CD4-positive, alpha-beta T cell treated with Interleukin-12 subunit alpha and Interleukin-12 subunit beta, for 1 hour (primary cell): ENCODE data around the gene BAIAP2L1.
"Not testable (repeated sequence)": the region's sequence is repeated elsewhere in the genome, so short reads cannot be mapped to it uniquely, and the experiment has no call there.

Source experiments
- DNase-seq: peaks from one replicate; pipeline ENCODE4 v3.0.0-alpha.2; 2020

The BAIAP2L1 gene

GRCh38 chr7:98398567-98399372, 2.1 kb downstream of the BAIAP2L1 start:
- DNase-seq: no peak

- no peak for DNase-seq
Measured at GRCh38 chr7:98396768-98397167, 4.1 kb downstream of the BAIAP2L1 start.

- DNase-seq: no peak
Measured at GRCh38 chr7:98395951-98396350, 4.9 kb downstream of the BAIAP2L1 start.

- no peak for DNase-seq
Measured at GRCh38 chr7:98395481-98395880, 5.4 kb downstream of the BAIAP2L1 start.

- DNase-seq: no peak
Measured at GRCh38 chr7:98394377-98394836, 6.5 kb downstream of the BAIAP2L1 start.

- DNase-seq: no peak
Measured at GRCh38 chr7:98387544-98388226, 13.2 kb downstream of the BAIAP2L1 start.

GRCh38 chr7:98387131-98387530, 13.8 kb downstream of the BAIAP2L1 start:
- no peak for DNase-seq

- DNase-seq: not testable (repeated sequence)
Measured at GRCh38 chr7:98385532-98385931, 15.4 kb downstream of the BAIAP2L1 start.

GRCh38 chr7:98378210-98378819, 22.6 kb downstream of the BAIAP2L1 start:
- DNase-seq: no peak

- no peak for DNase-seq
Measured at GRCh38 chr7:98376711-98377110, 24.2 kb downstream of the BAIAP2L1 start.

- DNase-seq: no peak
Measured at GRCh38 chr7:98375664-98376063, 25.2 kb downstream of the BAIAP2L1 start.

- DNase-seq: no peak
Measured at GRCh38 chr7:98374285-98374680, 26.6 kb downstream of the BAIAP2L1 start.

- DNase-seq: no peak
Measured at GRCh38 chr7:98372993-98373392, 27.9 kb downstream of the BAIAP2L1 start.

GRCh38 chr7:98369726-98370125, 31.2 kb downstream of the BAIAP2L1 start:
- DNase-seq: no peak

GRCh38 chr7:98368716-98369115, 32.2 kb downstream of the BAIAP2L1 start:
- DNase-seq: no peak

- DNase-seq: no peak
Measured at GRCh38 chr7:98366562-98366938, 34.3 kb downstream of the BAIAP2L1 start.

- no peak for DNase-seq
Measured at GRCh38 chr7:98365863-98366561, 34.9 kb downstream of the BAIAP2L1 start.

- no peak for DNase-seq
Measured at GRCh38 chr7:98364220-98364619, 36.7 kb downstream of the BAIAP2L1 start.

- DNase-seq: no peak
Measured at GRCh38 chr7:98362517-98362916, 38.4 kb downstream of the BAIAP2L1 start.

GRCh38 chr7:98360221-98361130, 40.4 kb downstream of the BAIAP2L1 start:
- no peak for DNase-seq

- no peak for DNase-seq
Measured at GRCh38 chr7:98359395-98359794, 41.5 kb downstream of the BAIAP2L1 start.

GRCh38 chr7:98358706-98359105, 42.2 kb downstream of the BAIAP2L1 start:
- DNase-seq: no peak
